GM21825 (cell line): ENCODE results near the gene FUT8.
"Not testable (repeated sequence)": the region's sequence is repeated elsewhere in the genome, so short reads cannot be mapped to it uniquely, and the experiment has no call there.

Experiments used
- ATAC-seq: cut with Tn5 transposase; IDR thresholded peaks from one replicate; pipeline ENCODE4 v1.9.1; 2021; ENCODE audit warnings: mild to moderate bottlenecking, moderate library complexity; ENCODE audit not compliant: unreplicated experiment

Gene FUT8

GRCh38 chr14:65415613-65416012 is 3.1 kb downstream of the FUT8 start:
- ATAC-seq = no peak

- no peak for ATAC-seq
Measured at GRCh38 chr14:65419593-65420252, 7.2 kb downstream of the FUT8 start.

- no peak for ATAC-seq
Measured at GRCh38 chr14:65421201-65421981, 8.9 kb downstream of the FUT8 start.

GRCh38 chr14:65422088-65422834 is 9.7 kb downstream of the FUT8 start:
- no peak for ATAC-seq

GRCh38 chr14:65423982-65424381 is 11.5 kb downstream of the FUT8 start:
- ATAC-seq = no peak

GRCh38 chr14:65424531-65424930 is 12.0 kb downstream of the FUT8 start:
- no peak for ATAC-seq

- no peak for ATAC-seq
Measured at GRCh38 chr14:65425885-65426284, 13.4 kb downstream of the FUT8 start.

GRCh38 chr14:65426902-65427301 is 14.4 kb downstream of the FUT8 start:
- not testable (repeated sequence) for ATAC-seq

GRCh38 chr14:65428691-65429090 is 16.2 kb downstream of the FUT8 start:
- no peak for ATAC-seq

- ATAC-seq = no peak
Measured at GRCh38 chr14:65429757-65430156, 17.2 kb downstream of the FUT8 start.

GRCh38 chr14:65431245-65431644 is 18.7 kb downstream of the FUT8 start:
- no peak for ATAC-seq

GRCh38 chr14:65431951-65432350 is 19.4 kb downstream of the FUT8 start:
- no peak for ATAC-seq

- no peak for ATAC-seq
Measured at GRCh38 chr14:65432361-65432948, 19.9 kb downstream of the FUT8 start.

- no peak for ATAC-seq
Measured at GRCh38 chr14:65433157-65433556, 20.6 kb downstream of the FUT8 start.

- ATAC-seq = no peak
Measured at GRCh38 chr14:65433646-65434045, 21.1 kb downstream of the FUT8 start.

GRCh38 chr14:65434216-65434850 is 21.8 kb downstream of the FUT8 start:
- no peak for ATAC-seq

- no peak for ATAC-seq
Measured at GRCh38 chr14:65438266-65438933, 25.9 kb downstream of the FUT8 start.

- no peak for ATAC-seq
Measured at GRCh38 chr14:65439117-65439516, 26.6 kb downstream of the FUT8 start.

- ATAC-seq = no peak
Measured at GRCh38 chr14:65440230-65440629, 27.7 kb downstream of the FUT8 start.

GRCh38 chr14:65444230-65444629 is 31.7 kb downstream of the FUT8 start:
- no peak for ATAC-seq
